Measurements from ENCODE around the gene SOHLH2.

DNA sequence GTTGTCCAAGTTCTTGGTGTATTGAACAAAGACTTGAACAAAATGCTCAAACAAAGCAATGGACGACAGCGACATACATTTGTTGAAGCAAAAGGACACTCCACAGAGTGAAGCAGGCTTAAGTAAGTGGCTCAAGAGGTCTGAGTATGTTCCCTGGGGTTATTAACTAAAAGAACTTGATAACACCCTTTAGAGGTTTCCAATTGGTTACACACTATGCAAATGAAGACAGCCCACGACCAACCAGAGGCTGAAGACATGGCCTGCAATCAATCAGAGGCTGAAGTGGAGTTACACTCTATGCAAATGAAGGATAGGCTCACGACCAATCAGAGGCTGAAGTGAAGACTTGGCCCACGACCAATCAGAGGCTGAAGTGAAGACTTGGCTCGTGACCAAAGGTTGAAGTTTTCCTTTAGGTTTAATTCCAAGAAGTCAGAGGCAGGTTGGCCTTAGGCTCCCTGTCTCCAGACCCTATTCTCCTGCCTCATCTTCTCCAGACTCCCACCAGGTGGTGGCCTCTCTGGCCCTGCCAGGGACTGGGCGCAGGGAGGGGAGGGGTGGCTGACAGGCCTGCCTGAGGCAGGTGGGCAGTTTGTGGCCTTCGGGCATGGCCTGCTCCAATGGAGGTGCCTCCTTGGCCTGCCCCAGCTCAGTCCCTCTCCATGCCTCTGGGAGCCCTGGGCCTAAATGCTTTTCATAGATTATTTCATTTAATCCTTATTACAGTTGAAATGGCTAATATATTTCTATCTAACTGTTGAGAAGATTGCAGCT lies 45.2 kb upstream of the SOHLH2 start:
- TF ChIP-seq, protein P1, sequence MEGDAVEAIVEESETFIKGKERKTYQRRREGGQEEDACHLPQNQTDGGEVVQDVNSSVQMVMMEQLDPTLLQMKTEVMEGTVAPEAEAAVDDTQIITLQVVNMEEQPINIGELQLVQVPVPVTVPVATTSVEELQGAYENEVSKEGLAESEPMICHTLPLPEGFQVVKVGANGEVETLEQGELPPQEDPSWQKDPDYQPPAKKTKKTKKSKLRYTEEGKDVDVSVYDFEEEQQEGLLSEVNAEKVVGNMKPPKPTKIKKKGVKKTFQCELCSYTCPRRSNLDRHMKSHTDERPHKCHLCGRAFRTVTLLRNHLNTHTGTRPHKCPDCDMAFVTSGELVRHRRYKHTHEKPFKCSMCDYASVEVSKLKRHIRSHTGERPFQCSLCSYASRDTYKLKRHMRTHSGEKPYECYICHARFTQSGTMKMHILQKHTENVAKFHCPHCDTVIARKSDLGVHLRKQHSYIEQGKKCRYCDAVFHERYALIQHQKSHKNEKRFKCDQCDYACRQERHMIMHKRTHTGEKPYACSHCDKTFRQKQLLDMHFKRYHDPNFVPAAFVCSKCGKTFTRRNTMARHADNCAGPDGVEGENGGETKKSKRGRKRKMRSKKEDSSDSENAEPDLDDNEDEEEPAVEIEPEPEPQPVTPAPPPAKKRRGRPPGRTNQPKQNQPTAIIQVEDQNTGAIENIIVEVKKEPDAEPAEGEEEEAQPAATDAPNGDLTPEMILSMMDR (IDR thresholded peaks at IDR 0.05; ENCODE audit: borderline replicate concordance, extremely low read depth, low read length, poor library complexity, severe bottlenecking): no peak
- TF ChIP-seq EZH2 (IDR thresholded peaks at IDR 0.05; ENCODE audit: borderline replicate concordance, low read depth, low read length, severe bottlenecking): no peak

Data from DND-41 (cell line).